Measurements from ENCODE around the gene FABP2.
"Not testable (repeated sequence)": the region's sequence is repeated elsewhere in the genome, so short reads cannot be mapped to it uniquely, and the experiment has no call there.

DNA sequence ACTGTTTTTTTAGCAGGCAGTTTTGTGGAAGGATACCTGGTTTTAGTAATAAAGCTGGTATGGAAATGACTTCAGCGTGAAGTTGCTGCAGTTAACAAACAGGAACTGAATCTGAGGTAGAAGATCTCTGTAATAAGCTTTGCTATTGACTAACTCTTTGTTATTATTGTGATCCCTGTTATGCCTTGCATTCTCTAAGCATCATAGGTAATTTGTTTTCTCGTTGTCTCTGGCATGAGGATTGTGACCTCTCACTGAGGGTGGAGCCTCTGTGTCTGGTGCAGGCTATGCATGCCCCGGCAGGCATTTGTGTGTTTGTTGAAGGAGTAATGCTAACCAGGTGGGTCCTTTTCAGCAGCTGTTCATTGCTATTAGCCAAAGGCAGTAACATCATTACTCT is 31.4 kb upstream of the FABP2 start:
- not testable (repeated sequence) for TF ChIP-seq EZH2 (IDR thresholded peaks at IDR 0.05; ENCODE audit: low read length, unreplicated experiment); EZH2phosphoT487 (IDR thresholded peaks at IDR 0.05; ENCODE audit: borderline replicate concordance, low read length)
